SK-N-MC (cell line): ENCODE results near the gene XDH.

Experiments used
- EZH2 ChIP-seq: fragments of 200-600 bp; sonication (generic); IDR thresholded peaks from one replicate; pipeline ENCODE4 v1.6.1; 2017; ENCODE audit warnings: antibody characterized with exemption
- POLR2AphosphoS5 ChIP-seq: IDR thresholded peaks from 2 replicates; pipeline ENCODE4 v1.6.1; 2012; ENCODE audit warnings: mild to moderate bottlenecking, low read depth, low read length, borderline replicate concordance

DNA sequence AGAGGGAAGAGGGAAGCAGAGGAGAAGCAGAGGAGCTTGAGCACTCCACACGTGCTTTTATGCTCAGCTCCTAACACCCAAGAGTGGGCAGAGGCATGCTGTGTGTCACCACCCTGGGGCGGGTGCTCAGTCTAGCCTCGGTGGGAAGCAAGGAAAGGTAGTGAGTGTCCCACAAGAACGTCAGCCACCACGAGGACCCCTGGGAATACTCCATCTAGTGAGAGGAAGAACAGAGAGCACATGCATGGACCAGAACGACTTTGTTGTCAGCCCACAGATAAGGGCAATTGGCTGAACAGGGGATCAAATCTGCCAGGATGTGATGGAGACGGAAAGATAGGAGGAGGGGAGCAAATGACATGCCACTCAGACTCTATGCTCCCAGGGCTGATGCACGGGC, 83.4 kb downstream of the XDH start:
- no peak for TF ChIP-seq POLR2AphosphoS5
- no peak for TF ChIP-seq EZH2
